IMR-90 (cell line): ENCODE data around the gene YES1. TPM values are rescaled to one million over a fixed set of nuclear protein-coding genes. Genes with fewer than 3 reads are reported as not detected.

Experiments
- ATAC-seq: fragments of 200-7000 bp; cut with Tn5 transposase; 2 replicates; pipeline ENCODE4 v1.9.1; 2020; ENCODE audit warnings: low read depth, mild to moderate bottlenecking, moderate library complexity
- BruUV-seq: library from RNA; stranded (reverse); fragments of 400-500 nt; replicated peaks from 2 replicates; lab custom pipeline; 2021; lab: Mats Ljungman, UMichigan
- CTCF ChIA-PET: fragments of 300-600 bp; formaldehyde crosslinking; extraction: SDS; loops from one replicate; lab custom pipeline; 2021; ENCODE audit warnings: antibody characterized with exemption; lab: Yijun Ruan, JAX
- POLR2A ChIA-PET: fragments of 300-600 bp; sonication (Branson Sonifier 250); formaldehyde crosslinking; loops from one replicate; lab custom pipeline; 2022; ENCODE audit warnings: antibody characterized with exemption; ENCODE audit not compliant: unreplicated experiment; lab: Charles Lee
- DNase-seq: peaks from one replicate; pipeline ENCODE4 v3.0.0; 2013
- H2AFZ ChIP-seq: replicated peaks from 2 replicates; pipeline ENCODE3; 2013; ENCODE audit warnings: low read length, mild to moderate bottlenecking; ENCODE audit not compliant: poor library complexity
- H2AK5ac ChIP-seq: 2 replicates; pipeline ENCODE4 v1.6.1; 2013; ENCODE audit warnings: low read depth, low read length, inconsistent platforms
- H2AK9ac ChIP-seq: replicated peaks from 2 replicates; pipeline ENCODE3; 2013; ENCODE audit warnings: mild to moderate bottlenecking, low read depth, low read length, moderate library complexity; ENCODE audit not compliant: poor library complexity
- H2BK120ac ChIP-seq: 2 replicates; pipeline ENCODE4 v1.6.1; 2013; ENCODE audit warnings: low read depth, low read length, inconsistent platforms
- H2BK15ac ChIP-seq: 3 replicates; pipeline ENCODE4 v1.6.1; 2013; ENCODE audit warnings: low read depth, low read length, inconsistent platforms
- H2BK20ac ChIP-seq: 2 replicates; pipeline ENCODE4 v1.6.1; 2013; ENCODE audit warnings: low read depth, mild to moderate bottlenecking, inconsistent platforms, low read length, moderate library complexity
- H2BK5ac ChIP-seq: 2 replicates; pipeline ENCODE4 v1.6.1; 2013; ENCODE audit warnings: mild to moderate bottlenecking, low read depth, low read length, inconsistent platforms; ENCODE audit not compliant: poor library complexity, severe bottlenecking
- H3K14ac ChIP-seq: replicated peaks from 2 replicates; pipeline ENCODE4 v1.6.1; 2013; ENCODE audit warnings: low read depth, low read length, inconsistent platforms
- H3K18ac ChIP-seq: 2 replicates; pipeline ENCODE4 v1.6.1; 2013; ENCODE audit warnings: low read depth, low read length, control low read depth
- H3K23ac ChIP-seq: 2 replicates; pipeline ENCODE4 v1.6.1; 2013; ENCODE audit warnings: low read depth, low read length, inconsistent platforms
- H3K27ac ChIP-seq: 2 replicates; pipeline ENCODE4 v1.5.1; 2013; ENCODE audit warnings: mild to moderate bottlenecking, control low read depth, low read length; ENCODE audit not compliant: insufficient read depth
- H3K27me3 ChIP-seq: 2 replicates; pipeline ENCODE4 v1.6.1; 2013; ENCODE audit warnings: low read length; ENCODE audit not compliant: control insufficient read depth, insufficient read depth
- H3K36me3 ChIP-seq: 2 replicates; pipeline ENCODE4 v1.6.1; 2013; ENCODE audit warnings: low read length, mixed read lengths; ENCODE audit not compliant: control insufficient read depth, insufficient read depth
- H3K4ac ChIP-seq: 2 replicates; pipeline ENCODE4 v1.6.1; 2013; ENCODE audit warnings: low read depth, low read length, inconsistent platforms
- H3K4me1 ChIP-seq: 2 replicates; pipeline ENCODE4 v1.6.1; 2013; ENCODE audit warnings: low read length, mixed read lengths; ENCODE audit not compliant: control insufficient read depth, insufficient read depth
- H3K4me2 ChIP-seq: 2 replicates; pipeline ENCODE4 v1.6.1; 2013; ENCODE audit warnings: low read depth, mild to moderate bottlenecking, control low read depth, low read length, moderate library complexity
- H3K4me3 ChIP-seq: 2 replicates; pipeline ENCODE4 v1.5.1; 2013; ENCODE audit warnings: low read depth, mild to moderate bottlenecking, control low read depth, low read length, moderate library complexity; ENCODE audit not compliant: insufficient read depth
- H3K56ac ChIP-seq: 2 replicates; pipeline ENCODE4 v1.6.1; 2013; ENCODE audit warnings: low read length, inconsistent platforms; ENCODE audit not compliant: insufficient read depth; ENCODE audit errors: extremely low read depth
- H3K79me1 ChIP-seq, 2 experiments: 2 replicates each; pipeline ENCODE4 v1.6.1; 2013; ENCODE audit warnings: low read length in 2 of 2, inconsistent platforms in 1 of 2, low read depth in 1 of 2
- H3K9ac ChIP-seq: 2 replicates; pipeline ENCODE4 v1.6.1; 2013; ENCODE audit warnings: low read depth, low read length, control low read depth
- H3K9me1 ChIP-seq: 2 replicates; pipeline ENCODE4 v1.6.1; 2013; ENCODE audit warnings: low read length, inconsistent platforms; ENCODE audit not compliant: insufficient read depth
- H3K9me3 ChIP-seq: 2 replicates; pipeline ENCODE4 v1.6.1; 2013; ENCODE audit warnings: low read length; ENCODE audit not compliant: control insufficient read depth, insufficient read depth
- H4K20me1 ChIP-seq: 2 replicates; pipeline ENCODE4 v1.6.1; 2013; ENCODE audit warnings: low read length, inconsistent platforms; ENCODE audit not compliant: insufficient read depth
- H4K5ac ChIP-seq: 2 replicates; pipeline ENCODE4 v1.6.1; 2013; ENCODE audit warnings: mild to moderate bottlenecking, low read depth, low read length, control low read depth
- H4K8ac ChIP-seq, 2 experiments: 2 replicates each; pipeline ENCODE4 v1.6.1; 2013; ENCODE audit warnings: low read depth in 2 of 2, low read length in 2 of 2, control low read depth in 1 of 2, inconsistent platforms in 1 of 2
- H4K91ac ChIP-seq: 2 replicates; pipeline ENCODE4 v1.6.1; 2013; ENCODE audit warnings: low read depth, low read length, inconsistent platforms; ENCODE audit not compliant: insufficient read depth
- CEBPB ChIP-seq: IDR thresholded peaks from 2 replicates; pipeline ENCODE4 v1.6.1; 2012; ENCODE audit warnings: low read depth, low read length, improper control_type of control experiment
- CTCF ChIP-seq: conservative IDR thresholded peaks from 2 replicates; pipeline ENCODE4 v1.5.1; 2012; ENCODE audit warnings: mild to moderate bottlenecking, low read depth, low read length, improper control_type of control experiment
- FOS ChIP-seq: fragments of 150-350 bp; IDR thresholded peaks from 2 replicates; pipeline ENCODE4 v1.6.1; 2016; ENCODE audit warnings: low read depth, low read length
- MAFK ChIP-seq: IDR thresholded peaks from 2 replicates; pipeline ENCODE4 v1.6.1; 2012; ENCODE audit warnings: low read depth, low read length, improper control_type of control experiment
- RFX5 ChIP-seq: IDR thresholded peaks from 2 replicates; pipeline ENCODE4 v1.8.0; 2012; ENCODE audit warnings: low read depth, mild to moderate bottlenecking, low read length, moderate library complexity
- WGBS, 2 experiments: methylation state at CpG; one replicate each; pipeline versions ENCODE4 v1.1.5 to v1.1.7; 2013; ENCODE audit warnings: missing lambda C conversion rate in 2 of 2; ENCODE audit not compliant: insufficient read length in 1 of 2; ENCODE audit errors: extremely low coverage in 2 of 2; 5-methylcytosine and 5-hydroxymethylcytosine counted together
- dilution Hi-C: fragments of 300-500 bp; cut with HindIII; formaldehyde crosslinking; loops from one replicate; pipeline ENCODE4 v1.14.3; 2018; ENCODE audit warnings: low sequenced_read_pairs; ENCODE audit not compliant: unreplicated experiment
- in situ Hi-C: fragments of 300-500 bp; cut with MboI; formaldehyde crosslinking; loops from 3 replicates; pipeline ENCODE4 v1.14.3; 2019; ENCODE audit warnings: low sequenced_read_pairs, inconsistent platforms, mixed read lengths
- intact Hi-C: fragments of 100-400 bp; cut with micrococcal nuclease; formaldehyde crosslinking; loops from 2 replicates; pipeline ENCODE4 v1.10.0; 2022
- polyA plus RNA-seq, 3 experiments: library from polyadenylated mRNA; depleted of rRNA; stranded (reverse); fragments of >200 nt; gene quantifications; 2 replicates each; pipeline ENCODE4 v1.2.3, GENCODE V29; 2012; ENCODE audit warnings: low replicate concordance in 1 of 3
- total RNA-seq: library from RNA; depleted of rRNA; stranded (reverse); fragments of >200 nt; gene quantifications from 2 replicates; pipeline ENCODE4 v1.2.3, GENCODE V29; 2012
- TF ChIP-seq, protein P1 (sequence below): fragments of 150-350 bp; IDR thresholded peaks from 2 replicates; pipeline ENCODE4 v1.6.1; 2016; ENCODE audit warnings: low read depth, mild to moderate bottlenecking, low read length, moderate library complexity, borderline replicate concordance

The YES1 gene
- total and polyA plus RNA-seq, 2 of the 4 experiments (the other 2 are of a cell fraction) = 16.7 to 62.0 TPM

DNA sequence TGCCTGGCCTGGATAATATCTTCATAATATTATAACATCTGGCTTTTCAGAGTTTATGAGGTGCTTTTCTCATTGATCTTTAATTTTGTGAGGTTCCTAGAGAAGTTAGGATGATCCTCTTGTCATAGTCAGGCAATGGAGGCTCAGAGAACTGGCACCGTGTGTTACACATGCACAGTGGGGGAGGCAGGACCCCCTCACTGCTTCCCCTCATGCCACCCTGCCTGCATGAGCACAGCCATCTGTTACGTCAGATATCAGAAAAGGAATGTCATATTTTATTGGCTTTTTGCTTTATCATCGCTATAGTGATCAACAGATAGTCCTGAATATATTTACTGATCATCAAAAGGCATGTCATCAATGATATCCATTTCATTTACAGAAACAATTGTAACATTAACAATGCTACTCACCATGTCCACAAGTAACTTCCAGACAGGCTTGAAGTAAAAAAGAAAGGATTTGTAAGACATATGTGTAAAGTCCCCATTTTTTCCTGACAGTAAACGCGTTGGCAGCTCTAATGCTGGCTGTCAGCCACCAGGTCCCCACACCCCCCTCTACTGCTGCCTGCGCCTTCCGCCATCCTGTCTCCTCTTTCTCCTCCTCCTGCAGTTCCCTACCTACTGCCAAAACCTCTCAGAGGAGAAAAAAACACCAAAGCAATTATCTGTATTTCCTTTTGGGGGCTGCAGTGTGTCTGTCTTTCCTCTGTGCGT is 118.4 kb downstream of the YES1 start:
- Histone ChIP-seq H3K27me3 (no peaks in the 10 kb centered on the region), H3K18ac (no peak overlapping the region), H2BK15ac (no peak overlapping the region), H2BK120ac (no peak overlapping the region), H3K27ac (no peak overlapping the region), H4K5ac (no peak overlapping the region), H3K4ac (no peak overlapping the region), H2BK5ac (no peak overlapping the region), H3K36me3 (peaks cover 15% of the 10 kb centered on the region), H2AK9ac (peak overlapping the region; percentile 67), H3K79me1 (no peaks in the 10 kb centered on the region), H3K9ac (no peak overlapping the region), H2BK20ac (no peak overlapping the region), H3K14ac (no peak overlapping the region), H4K20me1 (no peaks in the 10 kb centered on the region; the same call in 1 of the 2 replicates), H4K91ac (no peak overlapping the region), H4K8ac (no peak overlapping the region), H3K4me2 (no peak overlapping the region), H3K4me3 (no peak overlapping the region), H3K9me3 (no peaks in the 10 kb centered on the region), H3K9me1 (no peaks in the 10 kb centered on the region), H3K23ac (no peak overlapping the region), H2AFZ (no peak overlapping the region), H2AK5ac (no peak overlapping the region), H3K4me1 (no peaks in the 10 kb centered on the region), H3K56ac (no peak overlapping the region)
- intact Hi-C loops = no loop called here
- DNase-seq (no peak), ATAC-seq (no peak)
- TF ChIP-seq, protein P1, sequence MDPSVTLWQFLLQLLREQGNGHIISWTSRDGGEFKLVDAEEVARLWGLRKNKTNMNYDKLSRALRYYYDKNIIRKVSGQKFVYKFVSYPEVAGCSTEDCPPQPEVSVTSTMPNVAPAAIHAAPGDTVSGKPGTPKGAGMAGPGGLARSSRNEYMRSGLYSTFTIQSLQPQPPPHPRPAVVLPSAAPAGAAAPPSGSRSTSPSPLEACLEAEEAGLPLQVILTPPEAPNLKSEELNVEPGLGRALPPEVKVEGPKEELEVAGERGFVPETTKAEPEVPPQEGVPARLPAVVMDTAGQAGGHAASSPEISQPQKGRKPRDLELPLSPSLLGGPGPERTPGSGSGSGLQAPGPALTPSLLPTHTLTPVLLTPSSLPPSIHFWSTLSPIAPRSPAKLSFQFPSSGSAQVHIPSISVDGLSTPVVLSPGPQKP = no peak
- TF ChIP-seq FOS = no peak
- no peak for TF ChIP-seq MAFK
- no peak for TF ChIP-seq RFX5
- TF ChIP-seq CEBPB = no peak
- no peak for TF ChIP-seq CTCF
- in situ Hi-C loops = no loop called here
- dilution Hi-C loops = no loop called here
- BruUV-seq = TSS peak; percentile 35
- WGBS, 2 experiments = 95% methylated on average over 4 of the region's 8 CpGs; no CpG with 5 or more reads in 1 of the 2 experiments
- POLR2A ChIA-PET = no interaction called here
- CTCF ChIA-PET = no interaction called here
